NCI-H2196 treated with DMSO at 0.1 percent for 48 hours (cell line): ENCODE results near the gene LOXL4.

ENCODE experiments used
- DNase-seq: peaks from one replicate; lab custom pipeline; 2025; ENCODE audit not compliant: unreplicated experiment; lab: John Stamatoyannopoulos, UW

LOXL4 gene

DNA sequence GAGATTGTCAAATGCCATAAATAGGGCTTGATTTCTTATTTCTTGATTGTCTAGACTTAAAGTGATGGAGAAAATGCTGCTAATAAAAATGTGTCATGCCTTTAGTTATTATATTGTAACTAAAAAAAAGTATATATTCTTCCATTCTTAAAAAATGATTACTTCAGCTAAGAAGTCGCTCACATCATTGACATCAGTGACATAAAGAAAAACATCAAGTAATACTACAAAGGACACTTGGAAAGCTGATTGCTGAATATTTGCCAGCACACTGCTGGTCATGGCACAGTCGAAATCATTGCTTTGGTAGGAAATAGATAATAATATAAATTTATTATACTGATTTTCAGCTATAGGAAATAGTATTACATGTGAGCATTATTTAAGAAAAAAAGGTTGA is 62.6 kb downstream of the LOXL4 start:
- no peak for DNase-seq

GRCh38 chr10:98202378-98202777 is 65.6 kb downstream of the LOXL4 start:
- no peak for DNase-seq

DNA sequence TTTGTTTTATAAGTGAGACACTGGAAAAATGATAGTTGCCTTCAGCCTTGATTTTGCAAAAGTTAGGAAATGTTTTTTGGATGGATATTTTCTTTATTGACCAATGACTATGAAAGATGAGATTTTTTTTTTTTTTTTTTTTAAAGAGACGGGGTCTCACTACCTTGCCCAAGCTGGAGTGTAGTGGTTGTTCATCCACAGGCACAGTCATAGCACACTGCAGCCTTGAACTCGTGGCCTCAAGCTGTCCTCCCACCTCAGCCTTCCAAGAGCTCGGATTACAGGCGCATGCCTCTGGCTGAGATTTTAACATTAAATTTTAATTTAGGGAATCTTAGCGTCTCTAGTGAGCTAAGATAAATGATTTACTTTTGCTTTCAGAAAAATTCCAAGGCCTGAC is 66.2 kb downstream of the LOXL4 start:
- DNase-seq = no peak
